Measurements from ENCODE around the gene TMEM63C.
A peak's percentile ranks its signal among the peaks of the same experiment; 100 is the strongest.

The TMEM63C gene

GRCh38 chr14:77139540-77140358, 41.8 kb upstream of the TMEM63C start (continued):
- TF ChIP-seq, protein P1, sequence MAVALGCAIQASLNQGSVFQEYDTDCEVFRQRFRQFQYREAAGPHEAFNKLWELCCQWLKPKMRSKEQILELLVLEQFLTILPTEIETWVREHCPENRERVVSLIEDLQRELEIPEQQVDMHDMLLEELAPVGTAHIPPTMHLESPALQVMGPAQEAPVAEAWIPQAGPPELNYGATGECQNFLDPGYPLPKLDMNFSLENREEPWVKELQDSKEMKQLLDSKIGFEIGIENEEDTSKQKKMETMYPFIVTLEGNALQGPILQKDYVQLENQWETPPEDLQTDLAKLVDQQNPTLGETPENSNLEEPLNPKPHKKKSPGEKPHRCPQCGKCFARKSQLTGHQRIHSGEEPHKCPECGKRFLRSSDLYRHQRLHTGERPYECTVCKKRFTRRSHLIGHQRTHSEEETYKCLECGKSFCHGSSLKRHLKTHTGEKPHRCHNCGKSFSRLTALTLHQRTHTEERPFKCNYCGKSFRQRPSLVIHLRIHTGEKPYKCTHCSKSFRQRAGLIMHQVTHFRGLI (tag by site-specific recombination; IDR thresholded peaks at IDR 0.05): no peak
- TF ChIP-seq TCF7L2 (IDR thresholded peaks at IDR 0.05; ENCODE audit: borderline replicate concordance, low read depth, low read length) (no peak), ZNF10 (tag by site-specific recombination; IDR thresholded peaks at IDR 0.05) (no peak), KLF10 (tag by site-specific recombination; IDR thresholded peaks at IDR 0.05) (no peak), ZNF596 (tag by site-specific recombination; IDR thresholded peaks at IDR 0.05) (no peak), ZNF600 (tag by site-specific recombination; IDR thresholded peaks at IDR 0.05) (0 out of 2 replicates have a peak, but pooled peaks have one; percentile 12), KLF9 (tag by site-specific recombination; IDR thresholded peaks at IDR 0.05; ENCODE audit: low read depth) (peak; percentile 72), ZXDB (tag by site-specific recombination; IDR thresholded peaks at IDR 0.05) (no peak), ZNF768 (tag by site-specific recombination; IDR thresholded peaks at IDR 0.05) (no peak), SP3 (tag by site-specific recombination; IDR thresholded peaks at IDR 0.05) (peak; percentile 33; the same call in 1 of the 2 replicates), SP7 (tag by site-specific recombination; IDR thresholded peaks at IDR 0.05) (peak; percentile 37), ZNF629 (tag by site-specific recombination; IDR thresholded peaks at IDR 0.05) (no peak), REPIN1 (tag by site-specific recombination; IDR thresholded peaks at IDR 0.05; ENCODE audit: low read depth) (no peak), ZNF341 (tag by site-specific recombination; IDR thresholded peaks at IDR 0.05; ENCODE audit: low read depth) (peak; percentile 55), ZNF394 (tag by site-specific recombination; IDR thresholded peaks at IDR 0.05; ENCODE audit: borderline replicate concordance) (no peak), ZNF76 (tag by site-specific recombination; IDR thresholded peaks at IDR 0.05; ENCODE audit: borderline replicate concordance, low read depth) (no peak), ZNF518A (tag by site-specific recombination; conservative IDR thresholded peaks at IDR 0.05; ENCODE audit: low read depth) (no peak), ZNF423 (tag by site-specific recombination; IDR thresholded peaks at IDR 0.05) (no peak), ZNF654 (tag by site-specific recombination; IDR thresholded peaks at IDR 0.05; ENCODE audit: low read depth) (peak; percentile 9; the same call in 1 of the 2 replicates), ZNF37A (tag by site-specific recombination; IDR thresholded peaks at IDR 0.05) (no peak), ZNF214 (tag by site-specific recombination; IDR thresholded peaks at IDR 0.05; ENCODE audit: borderline replicate concordance) (no peak), ZBTB21 (tag by site-specific recombination; IDR thresholded peaks at IDR 0.05) (no peak), EGR2 (tag by site-specific recombination; IDR thresholded peaks at IDR 0.05; ENCODE audit: low read depth) (no peak), ZNF2 (tag by site-specific recombination; IDR thresholded peaks at IDR 0.05) (0 out of 2 replicates have a peak, but pooled peaks have one; percentile 13), ZFP37 (tag by site-specific recombination; IDR thresholded peaks at IDR 0.05) (no peak), ZNF747 (tag by site-specific recombination; IDR thresholded peaks at IDR 0.05) (no peak), INSM2 (tag by site-specific recombination; IDR thresholded peaks at IDR 0.05) (no peak)
- TF ChIP-seq, protein P2, sequence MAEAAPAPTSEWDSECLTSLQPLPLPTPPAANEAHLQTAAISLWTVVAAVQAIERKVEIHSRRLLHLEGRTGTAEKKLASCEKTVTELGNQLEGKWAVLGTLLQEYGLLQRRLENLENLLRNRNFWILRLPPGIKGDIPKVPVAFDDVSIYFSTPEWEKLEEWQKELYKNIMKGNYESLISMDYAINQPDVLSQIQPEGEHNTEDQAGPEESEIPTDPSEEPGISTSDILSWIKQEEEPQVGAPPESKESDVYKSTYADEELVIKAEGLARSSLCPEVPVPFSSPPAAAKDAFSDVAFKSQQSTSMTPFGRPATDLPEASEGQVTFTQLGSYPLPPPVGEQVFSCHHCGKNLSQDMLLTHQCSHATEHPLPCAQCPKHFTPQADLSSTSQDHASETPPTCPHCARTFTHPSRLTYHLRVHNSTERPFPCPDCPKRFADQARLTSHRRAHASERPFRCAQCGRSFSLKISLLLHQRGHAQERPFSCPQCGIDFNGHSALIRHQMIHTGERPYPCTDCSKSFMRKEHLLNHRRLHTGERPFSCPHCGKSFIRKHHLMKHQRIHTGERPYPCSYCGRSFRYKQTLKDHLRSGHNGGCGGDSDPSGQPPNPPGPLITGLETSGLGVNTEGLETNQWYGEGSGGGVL (tag by site-specific recombination; IDR thresholded peaks at IDR 0.05): 0 out of 2 replicates have a peak, but pooled peaks have one; percentile 11
- TF ChIP-seq, protein P3, sequence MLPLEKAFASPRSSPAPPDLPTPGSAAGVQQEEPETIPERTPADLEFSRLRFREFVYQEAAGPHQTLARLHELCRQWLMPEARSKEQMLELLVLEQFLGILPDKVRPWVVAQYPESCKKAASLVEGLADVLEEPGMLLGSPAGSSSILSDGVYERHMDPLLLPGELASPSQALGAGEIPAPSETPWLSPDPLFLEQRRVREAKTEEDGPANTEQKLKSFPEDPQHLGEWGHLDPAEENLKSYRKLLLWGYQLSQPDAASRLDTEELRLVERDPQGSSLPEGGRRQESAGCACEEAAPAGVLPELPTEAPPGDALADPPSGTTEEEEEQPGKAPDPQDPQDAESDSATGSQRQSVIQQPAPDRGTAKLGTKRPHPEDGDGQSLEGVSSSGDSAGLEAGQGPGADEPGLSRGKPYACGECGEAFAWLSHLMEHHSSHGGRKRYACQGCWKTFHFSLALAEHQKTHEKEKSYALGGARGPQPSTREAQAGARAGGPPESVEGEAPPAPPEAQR (tag by site-specific recombination; IDR thresholded peaks at IDR 0.05): no peak
